Astrocyte of the hippocampus (primary cell): ENCODE measurements around the gene SMCR8.
"Not testable (repeated sequence)": the region's sequence is repeated elsewhere in the genome, so short reads cannot be mapped to it uniquely, and the experiment has no call there.

ENCODE experiments used
- DNase-seq: peaks from one replicate; pipeline ENCODE4 v3.0.0; 2011; ENCODE audit warnings: low read depth, low spot score

The SMCR8 gene

DNA sequence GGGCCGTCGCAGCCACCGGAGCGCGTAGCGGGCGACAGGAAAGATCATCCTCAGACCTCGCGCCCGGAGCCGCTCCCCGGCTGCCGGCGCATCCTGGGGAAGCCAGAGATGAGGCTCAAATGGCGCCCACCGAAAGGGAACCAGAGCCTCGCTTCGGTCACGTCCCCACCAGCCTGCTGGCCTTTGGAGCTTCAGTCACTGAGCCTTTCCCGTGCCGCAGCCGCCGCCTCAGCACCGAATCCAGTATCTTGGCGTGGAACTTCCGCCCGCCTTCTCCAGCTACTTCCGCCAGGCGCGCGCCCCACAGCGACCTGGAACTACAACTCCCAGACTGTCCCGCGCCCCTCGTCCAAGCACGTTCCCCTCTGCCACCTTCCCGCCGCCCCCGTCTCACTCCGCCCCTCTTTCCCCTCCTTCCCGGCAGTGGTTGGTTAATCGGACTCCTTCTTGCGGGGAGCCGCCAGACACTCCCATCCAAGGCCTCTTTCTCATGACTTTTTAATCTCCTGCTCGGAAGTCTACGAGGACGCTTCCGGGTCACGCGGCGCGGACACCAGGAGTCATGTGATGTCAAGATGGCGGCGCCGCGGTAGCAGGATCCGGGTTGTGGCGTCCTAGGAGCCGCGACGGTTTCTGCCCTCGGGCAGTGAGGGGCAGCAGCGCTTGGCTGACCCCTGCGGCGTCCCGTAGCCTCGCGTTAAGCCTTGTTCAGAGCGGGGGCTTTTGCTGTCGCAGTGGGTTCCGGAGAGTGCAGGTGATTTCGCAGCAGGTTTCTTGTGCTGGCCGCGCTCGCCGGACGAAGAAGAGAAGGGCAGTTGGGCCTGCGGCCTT lies at the start of gene SMCR8, which contains the start of gene TOP3A:
SMCR8 (plus strand) TSS at position 563 of the 831 bp plus-strand sequence. CDS start 497 bp downstream, outside the sequence.
TOP3A (minus strand) TSS at position 264 of the 831 bp plus-strand sequence; CDS start at position 48, 216 bp downstream.
- DNase-seq, result peak; percentile 99

DNA sequence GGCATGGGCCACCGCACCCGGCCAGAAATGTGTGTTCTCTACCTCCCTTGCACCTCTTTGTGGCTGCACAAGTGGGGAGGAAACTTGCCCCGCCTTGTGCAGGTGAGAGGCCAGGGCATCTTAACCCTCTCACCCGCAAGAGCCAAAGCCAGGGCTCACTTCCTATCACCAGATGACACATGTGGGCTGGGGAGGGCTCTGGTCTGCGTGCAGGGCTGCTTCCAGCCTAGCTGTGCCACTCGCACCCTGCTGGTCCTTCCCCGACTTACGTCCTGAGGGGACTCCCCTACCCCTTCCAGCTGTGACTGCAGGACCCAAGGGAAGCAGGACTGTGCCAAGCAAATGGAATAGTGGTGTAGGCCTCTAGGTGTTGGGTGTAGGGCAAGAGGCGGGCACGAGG lies 47.7 kb upstream of the SMCR8 start:
- no peak for DNase-seq

- DNase-seq, result peak; percentile 69
These were observed 47.0 kb upstream of the SMCR8 start for GRCh38 chr17:18267927-18268711.

DNA sequence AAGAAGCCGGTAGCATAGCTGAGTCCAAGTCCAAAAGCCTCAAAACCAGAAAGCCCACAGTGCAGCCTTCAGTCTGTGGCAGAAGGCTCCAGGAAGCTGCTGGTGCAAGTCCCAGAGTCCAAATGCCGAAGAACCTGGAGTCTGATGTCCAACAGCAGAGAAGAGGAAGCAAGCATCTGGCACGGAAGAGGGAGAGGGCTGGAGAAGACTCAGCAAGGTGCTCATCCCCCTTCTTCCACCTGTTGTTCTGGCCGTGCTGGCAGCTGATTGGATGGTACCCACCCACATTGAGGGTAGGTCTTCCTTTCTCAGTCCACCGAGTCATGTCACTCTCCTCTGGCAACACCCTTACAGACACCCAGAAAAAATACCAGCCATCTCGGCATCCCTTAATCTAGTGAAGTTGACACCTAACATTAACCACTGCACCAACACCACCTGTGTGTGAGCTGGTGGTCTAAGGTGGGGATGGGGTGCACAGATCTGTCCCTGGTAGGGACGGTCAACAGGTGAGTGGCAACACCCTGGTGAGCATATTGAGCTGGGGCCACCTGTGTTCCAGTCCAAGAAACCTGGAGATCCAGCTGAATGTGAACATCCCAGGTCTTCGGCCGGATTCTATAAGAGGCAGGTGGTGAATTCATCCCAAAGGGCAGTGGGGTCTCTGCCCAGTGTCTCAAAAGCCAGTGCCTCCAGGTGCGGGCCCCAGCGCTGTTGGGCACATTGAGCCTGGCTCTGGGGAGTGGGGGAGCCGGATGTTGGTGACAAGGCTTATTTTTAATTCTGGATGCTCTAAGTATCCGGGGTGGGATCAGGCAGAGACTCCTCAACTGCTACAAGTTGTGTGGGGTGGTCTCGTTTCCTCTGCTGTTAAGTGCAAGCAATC lies 44.8 kb upstream of the SMCR8 start:
- DNase-seq, result no peak

GRCh38 chr17:18277076-18277475 lies 38.0 kb upstream of the SMCR8 start:
- DNase-seq, result no peak

- DNase-seq, result peak; percentile 28
These were observed 36.2 kb upstream of the SMCR8 start for GRCh38 chr17:18278867-18279266.

DNA sequence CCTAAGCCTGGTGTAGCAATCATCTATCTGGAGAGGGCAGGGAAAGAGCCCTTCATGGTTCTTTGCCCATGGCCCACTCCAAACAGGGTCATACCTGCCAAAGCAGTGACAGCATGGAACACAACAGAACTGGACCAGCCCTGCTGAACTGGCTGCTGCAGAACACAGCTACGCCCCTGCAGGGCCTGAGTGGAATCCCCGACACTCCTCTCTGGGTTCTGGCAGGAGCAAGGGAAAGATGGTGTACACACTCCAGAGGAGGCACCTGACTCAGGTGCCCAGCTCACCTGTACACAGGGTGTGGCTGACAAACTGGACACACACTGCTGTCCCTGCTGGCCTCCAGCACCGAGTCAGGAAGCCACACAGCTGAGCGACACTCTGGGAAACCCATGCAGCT lies 34.8 kb upstream of the SMCR8 start:
- DNase-seq, result no peak

- DNase-seq, result peak; percentile 62
These were observed 34.2 kb upstream of the SMCR8 start for GRCh38 chr17:18280766-18281371.

DNA sequence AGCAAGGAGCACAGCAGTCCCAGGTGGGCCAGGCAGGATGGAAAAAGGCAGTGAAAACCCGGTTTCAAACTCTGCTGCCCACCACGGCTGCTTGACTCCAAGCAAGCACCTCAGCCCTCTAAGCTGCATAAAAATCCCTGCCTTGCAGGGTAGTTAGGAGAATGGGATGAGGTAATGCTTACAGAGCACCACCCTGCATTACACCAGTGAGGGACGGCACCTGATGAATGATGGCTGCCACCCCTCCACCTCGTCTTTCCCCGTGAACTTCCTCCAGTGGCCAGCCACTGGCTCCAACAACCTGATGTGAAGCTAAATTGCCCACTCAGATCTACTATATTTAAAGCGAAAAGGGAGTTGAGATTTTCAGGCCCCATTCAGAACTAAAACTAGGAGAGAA lies 33.3 kb upstream of the SMCR8 start:
- DNase-seq, result no peak

DNA sequence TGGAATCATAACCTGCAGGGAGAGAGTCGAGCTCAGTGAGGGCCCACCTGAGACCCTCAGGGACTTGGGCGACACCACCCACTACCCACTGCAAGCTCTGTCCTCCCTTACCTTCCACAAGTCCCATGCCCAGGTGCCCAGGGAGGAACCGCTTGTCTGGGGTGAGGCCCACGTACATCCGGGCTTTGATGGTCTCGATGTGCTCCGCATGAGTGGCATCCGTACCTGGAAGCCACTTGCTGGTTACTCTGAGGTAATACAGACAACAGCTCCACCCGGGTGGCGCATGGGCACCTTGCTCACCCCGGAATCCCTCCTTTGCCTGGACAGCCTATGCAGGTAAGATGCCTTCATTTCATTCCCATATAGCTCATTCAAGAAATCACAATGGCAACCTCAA lies 29.8 kb upstream of the SMCR8 start:
- DNase-seq, result no peak

- DNase-seq, result no peak
These were observed 23.2 kb upstream of the SMCR8 start for GRCh38 chr17:18291718-18292540.

- not testable (repeated sequence) for DNase-seq
These were observed 17.0 kb upstream of the SMCR8 start for GRCh38 chr17:18298061-18298460.

DNA sequence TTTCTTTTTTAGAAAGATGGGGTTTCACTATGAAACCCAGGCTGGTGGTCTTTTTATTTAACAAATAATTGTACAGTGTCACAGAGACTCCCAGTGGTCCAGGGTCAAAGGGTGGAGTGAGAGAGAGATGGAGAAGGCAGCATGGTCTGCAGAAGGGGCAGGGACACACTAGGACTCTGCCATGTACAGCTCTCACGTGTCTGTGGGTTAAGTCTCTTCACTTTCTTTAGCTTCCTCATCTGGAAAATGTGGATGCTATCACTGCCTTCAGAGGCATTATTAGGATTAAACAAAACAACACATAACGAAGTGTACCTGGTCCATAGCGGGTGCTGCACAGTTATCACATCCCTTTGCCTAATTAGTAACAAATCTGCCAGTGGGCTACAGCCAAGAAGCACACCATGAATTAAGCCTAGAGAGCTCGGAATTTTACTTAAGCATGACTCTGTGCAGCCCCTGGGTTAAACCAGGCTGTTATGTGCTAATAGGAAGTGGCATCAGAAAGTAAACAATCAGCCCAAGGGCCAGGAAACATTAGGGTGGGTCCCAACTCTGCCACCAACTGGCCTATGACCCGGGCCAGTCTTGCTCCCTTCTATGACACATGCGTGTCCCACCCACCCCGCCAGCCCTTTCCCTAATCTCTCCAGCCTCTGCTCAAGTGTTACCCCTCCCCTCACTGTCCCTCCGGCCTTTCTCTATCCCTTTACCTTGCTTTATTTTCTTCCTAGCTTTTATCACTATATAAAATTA lies 14.2 kb upstream of the SMCR8 start:
- DNase-seq, result no peak

DNA sequence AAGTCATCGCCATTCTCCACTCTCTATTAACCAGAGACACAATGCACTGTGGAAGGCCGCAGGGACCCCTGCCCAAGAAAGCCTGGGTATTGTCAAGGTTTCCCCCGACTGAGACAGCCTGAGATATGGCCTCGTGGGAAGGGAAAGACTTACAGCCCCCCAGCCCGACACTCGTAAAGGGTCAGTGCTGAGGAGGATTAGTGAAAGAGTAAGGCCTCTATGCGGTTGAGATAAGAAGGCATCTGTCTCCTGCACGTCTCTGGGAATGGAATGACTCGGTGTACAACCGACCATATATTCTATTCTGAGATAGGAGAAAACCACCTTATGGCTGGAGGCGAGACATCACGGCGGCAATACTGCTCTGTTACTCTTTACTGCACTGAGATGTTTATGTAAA lies 11.9 kb upstream of the SMCR8 start:
- not testable (repeated sequence) for DNase-seq

- DNase-seq, result no peak
These were observed 5.9 kb upstream of the SMCR8 start for GRCh38 chr17:18309202-18309601.

- peak; percentile 45 for DNase-seq
These were observed 898 bp upstream of the SMCR8 start for GRCh38 chr17:18314059-18314730.

GRCh38 chr17:18315562-18315922 lies 449 bp downstream of the SMCR8 start:
- no peak for DNase-seq

GRCh38 chr17:18315961-18316360 lies 868 bp downstream of the SMCR8 start:
- DNase-seq, result no peak

DNA sequence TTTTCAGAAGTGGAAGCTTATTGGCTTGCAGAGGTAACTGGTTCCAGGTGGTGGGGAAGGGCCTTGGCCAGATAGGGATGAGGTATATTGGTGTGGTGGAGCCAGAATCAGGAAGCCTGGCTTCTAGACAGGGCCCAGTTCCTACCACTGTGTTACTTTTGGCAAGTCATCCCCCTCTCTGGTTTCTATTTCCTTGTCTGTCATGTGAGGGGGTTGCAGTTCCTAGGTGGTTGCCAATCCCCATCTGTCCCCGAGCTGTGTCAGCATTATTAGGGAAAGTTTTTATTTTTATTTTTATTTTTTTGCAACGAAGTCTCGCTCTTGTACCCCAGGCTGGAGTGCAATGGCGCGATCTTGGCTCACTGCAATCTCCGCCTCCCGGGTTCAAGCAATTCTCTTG lies 3.0 kb downstream of the SMCR8 start:
- DNase-seq, result no peak
